HepG2 (cell line): ENCODE measurements around the gene MORF4L1. TPM values are rescaled to one million over a fixed set of nuclear protein-coding genes. Genes with fewer than 3 reads are reported as not detected.
A peak's percentile ranks its signal among the peaks of the same experiment; 100 is the strongest.

Source experiments
- ATAC-seq: fragments of 200-7000 bp; cut with Tn5 transposase; 3 replicates; pipeline ENCODE4 v1.9.1; 2020; ENCODE audit warnings: mild to moderate bottlenecking, moderate library complexity
- BruUV-seq: library from RNA; stranded (reverse); fragments of 400-500 nt; replicated peaks from 2 replicates; lab custom pipeline; 2021; lab: Mats Ljungman, UMichigan
- CTCF ChIA-PET: fragments of 300-600 bp; formaldehyde crosslinking; extraction: SDS; loops from one replicate; lab custom pipeline; 2021; ENCODE audit warnings: low total read pairs, inconsistent platforms, low intra/inter-chr PET ratio; lab: Yijun Ruan, JAX
- POLR2A ChIA-PET: fragments of 350-600 bp; sonication (Branson Sonifier 250); formaldehyde crosslinking; loops from one replicate; lab custom pipeline; 2020; ENCODE audit warnings: antibody characterized with exemption, inconsistent platforms; lab: Yijun Ruan, JAX
- DNase-seq: peaks from one replicate; pipeline ENCODE4 v3.0.0-alpha.2; 2015; ENCODE audit warnings: low spot score
- FAIRE-seq: peaks from 3 replicates; lab custom pipeline; 2011; peaks lifted over from hg19 to GRCh38; lab: Jason Lieb, UNC
- H2AFZ ChIP-seq: one replicate; pipeline ENCODE4 v1.6.1; 2011; ENCODE audit warnings: low read length, inconsistent platforms
- H3K27ac ChIP-seq: fragments of 300-600 bp; 3 replicates; pipeline ENCODE4 v1.8.0; 2011; ENCODE audit warnings: mixed run types, mild to moderate bottlenecking, mixed read lengths, low read length, inconsistent platforms; ENCODE audit not compliant: insufficient read depth; ENCODE audit errors: extremely low read length
- H3K27me3 ChIP-seq, 2 experiments: fragments of 200-600 bp in 1 of 2; 2 replicates in 1 of 2; 3 replicates in 1 of 2; pipeline versions ENCODE4 v1.6.0 to v1.8.0; 2011; ENCODE audit warnings: low read length in 2 of 2, mild to moderate bottlenecking in 2 of 2, moderate library complexity in 2 of 2, inconsistent platforms in 1 of 2; ENCODE audit not compliant: insufficient read depth in 2 of 2, control insufficient read depth in 1 of 2
- H3K36me3 ChIP-seq, 2 experiments: fragments of 200-600 bp in 1 of 2; replicated peaks in 1 of 2; 2 replicates in 1 of 2; 3 replicates in 1 of 2; pipeline versions ENCODE4 v1.5.1 to v1.8.0; 2011; ENCODE audit warnings: low read length in 2 of 2, inconsistent platforms in 1 of 2; ENCODE audit not compliant: insufficient read depth in 2 of 2, control insufficient read depth in 1 of 2
- H3K4me1 ChIP-seq: 2 replicates; pipeline ENCODE4 v1.5.1; 2012; ENCODE audit warnings: low read length, inconsistent platforms; ENCODE audit not compliant: insufficient read depth
- H3K4me2 ChIP-seq: 2 replicates; pipeline ENCODE4 v1.6.0; 2011; ENCODE audit warnings: low read depth, low read length, inconsistent platforms
- H3K4me3 ChIP-seq, 3 experiments: fragments of 200-600 bp in 1 of 3; sonication (generic), shearing (Covaris generic) in 1 of 3; replicated peaks in 1 of 3; 2 replicates each; pipeline ENCODE4 v1.5.1; 2011 to 2016; ENCODE audit warnings: low read length in 3 of 3, inconsistent platforms in 2 of 3, low read depth in 2 of 3, mild to moderate bottlenecking in 2 of 3, control low read depth in 1 of 3, mixed read lengths in 1 of 3; ENCODE audit not compliant: insufficient read depth in 1 of 3
- H3K79me2 ChIP-seq: one replicate; pipeline ENCODE4 v1.6.1; 2011; ENCODE audit warnings: low read length, inconsistent platforms; ENCODE audit not compliant: insufficient read depth
- H3K9ac ChIP-seq: 2 replicates; pipeline ENCODE4 v1.6.0; 2011; ENCODE audit warnings: mild to moderate bottlenecking, low read depth, low read length, inconsistent platforms; ENCODE audit not compliant: insufficient read depth
- H3K9me3 ChIP-seq: 2 replicates; pipeline ENCODE4 v1.5.1; 2012; ENCODE audit warnings: mild to moderate bottlenecking, low read length
- H4K20me1 ChIP-seq: 2 replicates; pipeline ENCODE4 v1.6.0; 2011; ENCODE audit warnings: inconsistent platforms, mild to moderate bottlenecking, low read length, moderate library complexity; ENCODE audit not compliant: insufficient read depth
- FOSL2 ChIP-seq: sonication (generic); formaldehyde crosslinking; IDR thresholded peaks from 2 replicates; pipeline ENCODE4 v1.4.0; 2020; ENCODE audit warnings: missing genetic modification reagents
- KMT2A ChIP-seq: sonication (generic); formaldehyde crosslinking; IDR thresholded peaks from 2 replicates; pipeline ENCODE4 v1.4.0; 2020; ENCODE audit warnings: missing genetic modification reagents
- MED13 ChIP-seq: sonication (generic); formaldehyde crosslinking; IDR thresholded peaks from 2 replicates; pipeline ENCODE4 v1.5.0; 2020; ENCODE audit warnings: missing genetic modification reagents
- MIER3 ChIP-seq: IDR thresholded peaks from 2 replicates; pipeline ENCODE4 v1.6.1; 2016; ENCODE audit warnings: missing compliant biosample characterization, borderline replicate concordance
- SALL1 ChIP-seq: sonication (generic); formaldehyde crosslinking; IDR thresholded peaks from 2 replicates; pipeline ENCODE4 v1.8.0; 2022; ENCODE audit warnings: mild to moderate bottlenecking, missing genetic modification reagents
- SMC3 ChIP-seq: IDR thresholded peaks from 2 replicates; pipeline ENCODE4 v1.6.1; 2011; ENCODE audit warnings: low read length, improper control_type of control experiment
- SP1 ChIP-seq, 2 experiments: fragments of 450-650 bp in 1 of 2; sonication (generic) in 1 of 2; formaldehyde crosslinking in 1 of 2; IDR thresholded peaks; 2 replicates each; pipeline versions ENCODE4 v1.4.0 to v1.6.1; 2016 to 2020; ENCODE audit warnings: missing genetic modification reagents in 1 of 2
- STAG1 ChIP-seq: sonication (generic); formaldehyde crosslinking; IDR thresholded peaks from 2 replicates; pipeline ENCODE4 v1.4.0; 2020; ENCODE audit warnings: missing genetic modification reagents
- TOE1 ChIP-seq: sonication (generic); formaldehyde crosslinking; IDR thresholded peaks from 2 replicates; pipeline ENCODE4 v1.4.0; 2020; ENCODE audit warnings: mild to moderate bottlenecking, missing genetic modification reagents
- ZNF580 ChIP-seq: IDR thresholded peaks from 2 replicates; pipeline ENCODE4 v1.6.1; 2016; ENCODE audit warnings: low read depth, borderline replicate concordance
- ZNF644 ChIP-seq: IDR thresholded peaks from 2 replicates; pipeline ENCODE4 v1.6.1; 2016; ENCODE audit warnings: low read depth
- ZSCAN12 ChIP-seq: sonication (generic); formaldehyde crosslinking; IDR thresholded peaks from 2 replicates; pipeline ENCODE4 v1.9.0; 2021; ENCODE audit warnings: mild to moderate bottlenecking, missing genetic modification reagents
- WGBS: methylation state at CpG from one replicate; pipeline ENCODE4 v1.1.6; 2017; ENCODE audit warnings: low lambda C conversion rate; 5-methylcytosine and 5-hydroxymethylcytosine counted together
- in situ Hi-C: cut with HindIII; loops from 2 replicates; pipeline ENCODE4 v1.10.0; 2017; ENCODE audit warnings: low pct_unique_long_range_greater_than_20kb; ENCODE audit not compliant: extremely low pct_ligation_motif_present
- intact Hi-C: fragments of 100-400 bp; cut with micrococcal nuclease; formaldehyde crosslinking; loops from one replicate; pipeline ENCODE4 v1.10.0; 2022; ENCODE audit not compliant: unreplicated experiment
- polyA plus RNA-seq, 8 experiments: library from polyadenylated mRNA; depleted of rRNA in 3 of 8; stranded (reverse) in 7 of 8; unstranded in 1 of 8; fragments of >200 nt; fragmentation: Illumina TruSeq in 4 of 8; extraction: Trizol in 4 of 8; gene quantifications; 2 replicates each; pipeline versions ENCODE4 v1.2.1 to v1.2.3, GENCODE V29; 2011 to 2016; ENCODE audit warnings: low read depth in 4 of 8, missing spikeins in 1 of 8, mixed read lengths in 1 of 8; ENCODE audit not compliant: insufficient read depth in 1 of 8
- total RNA-seq, 5 experiments: library from RNA; depleted of rRNA; stranded (reverse); fragments of >200 nt; fragmentation: Illumina TruSeq; extraction: Trizol; gene quantifications; 2 replicates each; pipeline ENCODE4 v1.2.3, GENCODE V29; 2016; ENCODE audit warnings: low read depth in 1 of 5
- TF ChIP-seq, protein P1 (sequence below): sonication (generic); formaldehyde crosslinking; IDR thresholded peaks from 2 replicates; pipeline ENCODE4 v1.8.0; 2022; ENCODE audit warnings: missing genetic modification reagents, mild to moderate bottlenecking, moderate library complexity, borderline replicate concordance
- TF ChIP-seq, protein P2 (sequence below): sonication (generic); formaldehyde crosslinking; IDR thresholded peaks from 2 replicates; pipeline ENCODE4 v1.4.0; 2020; ENCODE audit warnings: mild to moderate bottlenecking, missing genetic modification reagents, borderline replicate concordance
- TF ChIP-seq, protein P3 (sequence below): sonication (generic); formaldehyde crosslinking; IDR thresholded peaks from 2 replicates; pipeline ENCODE4 v1.4.0; 2020; ENCODE audit warnings: missing genetic modification reagents, low read depth, mild to moderate bottlenecking, borderline replicate concordance

Gene MORF4L1
- total and polyA plus RNA-seq, 2 of the 13 experiments (the other 11 are each of a cell fraction or from before 2014, with no cell fraction given), result 218 to 219 TPM

GRCh38 chr15:78872972-78873792 is 492 bp downstream of the MORF4L1 start:
- intact Hi-C loops, result no loop called here
- peaks cover 56% of the 10 kb centered on the region for H3K4me1 ChIP-seq
- FAIRE-seq (peak; percentile 36), ATAC-seq (peak; percentile 82), DNase-seq (peak; percentile 81)
- in situ Hi-C loops, result no loop called here
- H2AFZ ChIP-seq, result no peak overlapping the region
- no TSS peak for BruUV-seq
- peak overlapping the region; percentile 100 for H3K9ac ChIP-seq
- H3K79me2 ChIP-seq, result peaks cover 57% of the 10 kb centered on the region
- peak overlapping the region; percentile 87 for H3K4me2 ChIP-seq
- CTCF ChIA-PET, result no interaction called here
- H4K20me1 ChIP-seq, result peaks cover 47% of the 10 kb centered on the region
- H3K4me3 ChIP-seq, result peak overlapping the region; percentile 97 to 100 (median 100)
- no peaks in the 10 kb centered on the region for H3K9me3 ChIP-seq
- peaks cover 0 to 5% of the 10 kb centered on the region in 2 experiments; a peak in 2 of 5 replicates for H3K27me3 ChIP-seq
- H3K36me3 ChIP-seq, result no peaks in the 10 kb centered on the region
- peak overlapping the region; percentile 100 for H3K27ac ChIP-seq
- WGBS, result under 1% methylated on average over 55 of the region's 75 CpGs
- POLR2A ChIA-PET, result interaction anchor here (0.6 to 3.1 kb wide), 11 partner anchors 10 to 742 kb away, joined by 3 to 10 read pairs (median 3); partner anchors contain the start of gene CIB2
- TF ChIP-seq MED13 (CRISPR knock-in tag) (no peak), KMT2A (CRISPR knock-in tag) (peak; percentile 38; the same call in 1 of the 2 replicates), ZNF580 (CRISPR knock-in tag) (0 out of 2 replicates have a peak, but pooled peaks have one; percentile 74), SP1 (IDR thresholded peaks at IDR 0.05) (no peak), SP1 (CRISPR knock-in tag; IDR thresholded peaks at IDR 0.05) (peak; percentile 32), SMC3 (no peak), MIER3 (0 out of 2 replicates have a peak, but pooled peaks have one; percentile 44), ZNF644 (CRISPR knock-in tag) (0 out of 2 replicates have a peak, but pooled peaks have one; percentile 21), STAG1 (CRISPR knock-in tag) (no peak), FOSL2 (CRISPR knock-in tag) (peak; percentile 46; the same call in 1 of the 2 replicates), SALL1 (CRISPR knock-in tag) (peak; percentile 49; the same call in 1 of the 2 replicates), ZSCAN12 (CRISPR knock-in tag) (no peak), TOE1 (CRISPR knock-in tag) (no peak)
- TF ChIP-seq, protein P1, sequence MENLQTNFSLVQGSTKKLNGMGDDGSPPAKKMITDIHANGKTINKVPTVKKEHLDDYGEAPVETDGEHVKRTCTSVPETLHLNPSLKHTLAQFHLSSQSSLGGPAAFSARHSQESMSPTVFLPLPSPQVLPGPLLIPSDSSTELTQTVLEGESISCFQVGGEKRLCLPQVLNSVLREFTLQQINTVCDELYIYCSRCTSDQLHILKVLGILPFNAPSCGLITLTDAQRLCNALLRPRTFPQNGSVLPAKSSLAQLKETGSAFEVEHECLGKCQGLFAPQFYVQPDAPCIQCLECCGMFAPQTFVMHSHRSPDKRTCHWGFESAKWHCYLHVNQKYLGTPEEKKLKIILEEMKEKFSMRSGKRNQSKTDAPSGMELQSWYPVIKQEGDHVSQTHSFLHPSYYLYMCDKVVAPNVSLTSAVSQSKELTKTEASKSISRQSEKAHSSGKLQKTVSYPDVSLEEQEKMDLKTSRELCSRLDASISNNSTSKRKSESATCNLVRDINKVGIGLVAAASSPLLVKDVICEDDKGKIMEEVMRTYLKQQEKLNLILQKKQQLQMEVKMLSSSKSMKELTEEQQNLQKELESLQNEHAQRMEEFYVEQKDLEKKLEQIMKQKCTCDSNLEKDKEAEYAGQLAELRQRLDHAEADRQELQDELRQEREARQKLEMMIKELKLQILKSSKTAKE, result 0 out of 2 replicates have a peak, but pooled peaks have one; percentile 23
- TF ChIP-seq, protein P2, sequence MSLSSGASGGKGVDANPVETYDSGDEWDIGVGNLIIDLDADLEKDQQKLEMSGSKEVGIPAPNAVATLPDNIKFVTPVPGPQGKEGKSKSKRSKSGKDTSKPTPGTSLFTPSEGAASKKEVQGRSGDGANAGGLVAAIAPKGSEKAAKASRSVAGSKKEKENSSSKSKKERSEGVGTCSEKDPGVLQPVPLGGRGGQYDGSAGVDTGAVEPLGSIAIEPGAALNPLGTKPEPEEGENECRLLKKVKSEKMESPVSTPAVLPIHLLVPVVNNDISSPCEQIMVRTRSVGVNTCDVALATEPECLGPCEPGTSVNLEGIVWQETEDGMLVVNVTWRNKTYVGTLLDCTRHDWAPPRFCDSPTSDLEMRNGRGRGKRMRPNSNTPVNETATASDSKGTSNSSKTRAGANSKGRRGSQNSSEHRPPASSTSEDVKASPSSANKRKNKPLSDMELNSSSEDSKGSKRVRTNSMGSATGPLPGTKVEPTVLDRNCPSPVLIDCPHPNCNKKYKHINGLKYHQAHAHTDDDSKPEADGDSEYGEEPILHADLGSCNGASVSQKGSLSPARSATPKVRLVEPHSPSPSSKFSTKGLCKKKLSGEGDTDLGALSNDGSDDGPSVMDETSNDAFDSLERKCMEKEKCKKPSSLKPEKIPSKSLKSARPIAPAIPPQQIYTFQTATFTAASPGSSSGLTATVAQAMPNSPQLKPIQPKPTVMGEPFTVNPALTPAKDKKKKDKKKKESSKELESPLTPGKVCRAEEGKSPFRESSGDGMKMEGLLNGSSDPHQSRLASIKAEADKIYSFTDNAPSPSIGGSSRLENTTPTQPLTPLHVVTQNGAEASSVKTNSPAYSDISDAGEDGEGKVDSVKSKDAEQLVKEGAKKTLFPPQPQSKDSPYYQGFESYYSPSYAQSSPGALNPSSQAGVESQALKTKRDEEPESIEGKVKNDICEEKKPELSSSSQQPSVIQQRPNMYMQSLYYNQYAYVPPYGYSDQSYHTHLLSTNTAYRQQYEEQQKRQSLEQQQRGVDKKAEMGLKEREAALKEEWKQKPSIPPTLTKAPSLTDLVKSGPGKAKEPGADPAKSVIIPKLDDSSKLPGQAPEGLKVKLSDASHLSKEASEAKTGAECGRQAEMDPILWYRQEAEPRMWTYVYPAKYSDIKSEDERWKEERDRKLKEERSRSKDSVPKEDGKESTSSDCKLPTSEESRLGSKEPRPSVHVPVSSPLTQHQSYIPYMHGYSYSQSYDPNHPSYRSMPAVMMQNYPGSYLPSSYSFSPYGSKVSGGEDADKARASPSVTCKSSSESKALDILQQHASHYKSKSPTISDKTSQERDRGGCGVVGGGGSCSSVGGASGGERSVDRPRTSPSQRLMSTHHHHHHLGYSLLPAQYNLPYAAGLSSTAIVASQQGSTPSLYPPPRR, result no peak
- TF ChIP-seq, protein P3, sequence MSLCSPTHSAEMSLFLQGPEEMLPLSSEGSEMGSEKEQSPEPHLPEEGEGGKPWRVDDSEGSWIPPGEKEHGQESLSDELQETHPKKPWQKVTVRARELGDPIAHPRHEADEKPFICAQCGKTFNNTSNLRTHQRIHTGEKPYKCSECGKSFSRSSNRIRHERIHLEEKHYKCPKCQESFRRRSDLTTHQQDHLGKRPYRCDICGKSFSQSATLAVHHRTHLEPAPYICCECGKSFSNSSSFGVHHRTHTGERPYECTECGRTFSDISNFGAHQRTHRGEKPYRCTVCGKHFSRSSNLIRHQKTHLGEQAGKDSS (CRISPR knock-in tag), result no peak
